A549 (cell line): ENCODE results near the gene TMEM135.

ENCODE experiments used
- CHD2 ChIP-seq: fragments of 150-350 bp; IDR thresholded peaks from 2 replicates; pipeline ENCODE4 v1.6.1; 2014; ENCODE audit warnings: low read length; ENCODE audit not compliant: partially characterized antibody
- EHMT2 ChIP-seq: fragments of 200-600 bp; sonication (generic); IDR thresholded peaks from 2 replicates; pipeline ENCODE4 v1.6.1; 2016; ENCODE audit warnings: antibody characterized with exemption, low read depth, mild to moderate bottlenecking, moderate library complexity

GRCh38 chr11:87296627-87297026, 258.9 kb downstream of the TMEM135 start:
- TF ChIP-seq EHMT2, result no peak
- no peak for TF ChIP-seq CHD2
